CD4-positive, alpha-beta T cell treated with Interleukin-4 for 4 hours (primary cell): ENCODE results near the gene NR0B2.
"Not testable (repeated sequence)": the region's sequence is repeated elsewhere in the genome, so short reads cannot be mapped to it uniquely, and the experiment has no call there.

Experiments used
- DNase-seq: peaks from one replicate; pipeline ENCODE4 v3.0.0-alpha.2; 2020

NR0B2 gene

GRCh38 chr1:26913754-26914619, at the start of gene NR0B2:
NR0B2 (minus strand) TSS chr1:26913975; CDS start chr1:26913940, 35 bp downstream.
- DNase-seq, result no peak

GRCh38 chr1:26961826-26962225, 48.1 kb upstream of the NR0B2 start:
- DNase-seq, result no peak

- DNase-seq, result no peak
Observed at GRCh38 chr1:26960625-26960966, 46.8 kb upstream of the NR0B2 start.

GRCh38 chr1:26959722-26960624, 46.2 kb upstream of the NR0B2 start, which contains the start of gene KDF1:
KDF1 (minus strand) TSS chr1:26960468; CDS start chr1:26952380, 8,088 bp downstream.
- peak; percentile 50 for DNase-seq

- DNase-seq, result no peak
Observed at GRCh38 chr1:26959270-26959669, 45.5 kb upstream of the NR0B2 start.

GRCh38 chr1:26957306-26957705, 43.5 kb upstream of the NR0B2 start:
- no peak for DNase-seq

GRCh38 chr1:26956321-26956720, 42.5 kb upstream of the NR0B2 start:
- no peak for DNase-seq

- no peak for DNase-seq
Observed at GRCh38 chr1:26953374-26953773, 39.6 kb upstream of the NR0B2 start.

- DNase-seq, result no peak
Observed at GRCh38 chr1:26951821-26952497, 38.2 kb upstream of the NR0B2 start.

GRCh38 chr1:26951216-26951615, 37.4 kb upstream of the NR0B2 start:
- no peak for DNase-seq

- no peak for DNase-seq
Observed at GRCh38 chr1:26950602-26951001, 36.8 kb upstream of the NR0B2 start.

GRCh38 chr1:26949926-26950319, 36.1 kb upstream of the NR0B2 start:
- DNase-seq, result no peak

- DNase-seq, result no peak
Observed at GRCh38 chr1:26949266-26949925, 35.6 kb upstream of the NR0B2 start.

GRCh38 chr1:26948725-26949057, 34.9 kb upstream of the NR0B2 start:
- not testable (repeated sequence) for DNase-seq

- DNase-seq, result no peak
Observed at GRCh38 chr1:26946270-26946669, 32.5 kb upstream of the NR0B2 start.

- DNase-seq, result no peak
Observed at GRCh38 chr1:26945728-26946127, 32.0 kb upstream of the NR0B2 start.

GRCh38 chr1:26945138-26945537, 31.4 kb upstream of the NR0B2 start:
- DNase-seq, result no peak

- no peak for DNase-seq
Observed at GRCh38 chr1:26942656-26943055, 28.9 kb upstream of the NR0B2 start.

- no peak for DNase-seq
Observed at GRCh38 chr1:26941311-26941710, 27.5 kb upstream of the NR0B2 start.

- DNase-seq, result no peak
Observed at GRCh38 chr1:26938659-26939025, 24.9 kb upstream of the NR0B2 start.

GRCh38 chr1:26938004-26938658, 24.4 kb upstream of the NR0B2 start:
- DNase-seq, result no peak

- DNase-seq, result no peak
Observed at GRCh38 chr1:26936823-26937222, 23.0 kb upstream of the NR0B2 start.
